ENCODE data around the gene TMEM126A.

DNA sequence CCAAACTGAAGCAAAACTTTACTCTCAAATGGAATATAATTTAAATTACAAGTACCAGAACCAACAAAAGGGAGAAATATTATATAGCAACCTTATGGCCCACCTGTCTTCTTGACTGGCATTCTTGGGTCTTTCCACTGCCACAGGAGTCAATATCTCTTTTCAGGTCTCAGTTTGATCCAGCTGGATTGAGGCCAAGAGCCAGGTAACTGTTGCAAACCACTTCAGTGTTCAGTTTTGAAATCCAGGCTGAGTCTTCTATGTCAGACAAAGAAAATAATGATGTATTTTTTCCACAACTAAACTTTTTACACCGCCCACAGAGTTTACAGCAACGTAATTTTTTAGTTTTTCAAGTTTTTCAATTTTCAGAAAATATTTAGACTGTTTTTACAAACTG, 21.3 kb upstream of the TMEM126A start:
- TF ChIP-seq, protein P1, sequence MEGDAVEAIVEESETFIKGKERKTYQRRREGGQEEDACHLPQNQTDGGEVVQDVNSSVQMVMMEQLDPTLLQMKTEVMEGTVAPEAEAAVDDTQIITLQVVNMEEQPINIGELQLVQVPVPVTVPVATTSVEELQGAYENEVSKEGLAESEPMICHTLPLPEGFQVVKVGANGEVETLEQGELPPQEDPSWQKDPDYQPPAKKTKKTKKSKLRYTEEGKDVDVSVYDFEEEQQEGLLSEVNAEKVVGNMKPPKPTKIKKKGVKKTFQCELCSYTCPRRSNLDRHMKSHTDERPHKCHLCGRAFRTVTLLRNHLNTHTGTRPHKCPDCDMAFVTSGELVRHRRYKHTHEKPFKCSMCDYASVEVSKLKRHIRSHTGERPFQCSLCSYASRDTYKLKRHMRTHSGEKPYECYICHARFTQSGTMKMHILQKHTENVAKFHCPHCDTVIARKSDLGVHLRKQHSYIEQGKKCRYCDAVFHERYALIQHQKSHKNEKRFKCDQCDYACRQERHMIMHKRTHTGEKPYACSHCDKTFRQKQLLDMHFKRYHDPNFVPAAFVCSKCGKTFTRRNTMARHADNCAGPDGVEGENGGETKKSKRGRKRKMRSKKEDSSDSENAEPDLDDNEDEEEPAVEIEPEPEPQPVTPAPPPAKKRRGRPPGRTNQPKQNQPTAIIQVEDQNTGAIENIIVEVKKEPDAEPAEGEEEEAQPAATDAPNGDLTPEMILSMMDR (tag by site-specific recombination; IDR thresholded peaks at IDR 0.05) = no peak
- TF ChIP-seq ZNF621 (tag by site-specific recombination; IDR thresholded peaks at IDR 0.05) = no peak
- TF ChIP-seq BCL11A (tag by site-specific recombination; IDR thresholded peaks at IDR 0.05; ENCODE audit: low read depth) = no peak
- no peak for TF ChIP-seq ZNF292 (tag by site-specific recombination; IDR thresholded peaks at IDR 0.05; ENCODE audit: borderline replicate concordance, low read depth)
- TF ChIP-seq ZNF792 (tag by site-specific recombination; IDR thresholded peaks at IDR 0.05) = no peak
- TF ChIP-seq ZFP41 (tag by site-specific recombination; IDR thresholded peaks at IDR 0.05; ENCODE audit: borderline replicate concordance) = no peak
- no peak for TF ChIP-seq ZNF174 (tag by site-specific recombination; IDR thresholded peaks at IDR 0.05)
- no peak for TF ChIP-seq ZNF184 (tag by site-specific recombination; IDR thresholded peaks at IDR 0.05)
- TF ChIP-seq ZNF350 (tag by site-specific recombination; IDR thresholded peaks at IDR 0.05) = no peak
- TF ChIP-seq GLIS2 (tag by site-specific recombination; IDR thresholded peaks at IDR 0.05) = no peak
- TF ChIP-seq, protein P2, sequence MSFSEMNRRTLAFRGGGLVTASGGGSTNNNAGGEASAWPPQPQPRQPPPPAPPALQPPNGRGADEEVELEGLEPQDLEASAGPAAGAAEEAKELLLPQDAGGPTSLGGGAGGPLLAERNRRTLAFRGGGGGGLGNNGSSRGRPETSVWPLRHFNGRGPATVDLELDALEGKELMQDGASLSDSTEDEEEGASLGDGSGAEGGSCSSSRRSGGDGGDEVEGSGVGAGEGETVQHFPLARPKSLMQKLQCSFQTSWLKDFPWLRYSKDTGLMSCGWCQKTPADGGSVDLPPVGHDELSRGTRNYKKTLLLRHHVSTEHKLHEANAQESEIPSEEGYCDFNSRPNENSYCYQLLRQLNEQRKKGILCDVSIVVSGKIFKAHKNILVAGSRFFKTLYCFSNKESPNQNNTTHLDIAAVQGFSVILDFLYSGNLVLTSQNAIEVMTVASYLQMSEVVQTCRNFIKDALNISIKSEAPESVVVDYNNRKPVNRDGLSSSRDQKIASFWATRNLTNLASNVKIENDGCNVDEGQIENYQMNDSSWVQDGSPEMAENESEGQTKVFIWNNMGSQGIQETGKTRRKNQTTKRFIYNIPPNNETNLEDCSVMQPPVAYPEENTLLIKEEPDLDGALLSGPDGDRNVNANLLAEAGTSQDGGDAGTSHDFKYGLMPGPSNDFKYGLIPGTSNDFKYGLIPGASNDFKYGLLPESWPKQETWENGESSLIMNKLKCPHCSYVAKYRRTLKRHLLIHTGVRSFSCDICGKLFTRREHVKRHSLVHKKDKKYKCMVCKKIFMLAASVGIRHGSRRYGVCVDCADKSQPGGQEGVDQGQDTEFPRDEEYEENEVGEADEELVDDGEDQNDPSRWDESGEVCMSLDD (tag by site-specific recombination; IDR thresholded peaks at IDR 0.05) = no peak
- no peak for TF ChIP-seq ZNF211 (tag by site-specific recombination; IDR thresholded peaks at IDR 0.05; ENCODE audit: low read depth)
